Peyer's patch (tissue), 4 donors: Measurements from ENCODE around the gene AHRR.

Source experiments
- POLR2A ChIP-seq, 2 donors: fragments of 450-650 bp; IDR thresholded peaks; one replicate each; pipeline ENCODE4 v1.5.1; 2017; ENCODE audit warnings: antibody characterized with exemption in 2 of 2, mild to moderate bottlenecking in 2 of 2, moderate library complexity in 2 of 2
- TF ChIP-seq, protein P1 (sequence below), 6 experiments: fragments of 450-650 bp in 4 of 6; fragments of 200-600 bp in 2 of 6; sonication (generic) in 1 of 6; IDR thresholded peaks; one replicate each; pipeline ENCODE4 v1.5.1; 2017 to 2019; ENCODE audit warnings: antibody characterized with exemption in 6 of 6, mild to moderate bottlenecking in 3 of 6, moderate library complexity in 1 of 6

DNA sequence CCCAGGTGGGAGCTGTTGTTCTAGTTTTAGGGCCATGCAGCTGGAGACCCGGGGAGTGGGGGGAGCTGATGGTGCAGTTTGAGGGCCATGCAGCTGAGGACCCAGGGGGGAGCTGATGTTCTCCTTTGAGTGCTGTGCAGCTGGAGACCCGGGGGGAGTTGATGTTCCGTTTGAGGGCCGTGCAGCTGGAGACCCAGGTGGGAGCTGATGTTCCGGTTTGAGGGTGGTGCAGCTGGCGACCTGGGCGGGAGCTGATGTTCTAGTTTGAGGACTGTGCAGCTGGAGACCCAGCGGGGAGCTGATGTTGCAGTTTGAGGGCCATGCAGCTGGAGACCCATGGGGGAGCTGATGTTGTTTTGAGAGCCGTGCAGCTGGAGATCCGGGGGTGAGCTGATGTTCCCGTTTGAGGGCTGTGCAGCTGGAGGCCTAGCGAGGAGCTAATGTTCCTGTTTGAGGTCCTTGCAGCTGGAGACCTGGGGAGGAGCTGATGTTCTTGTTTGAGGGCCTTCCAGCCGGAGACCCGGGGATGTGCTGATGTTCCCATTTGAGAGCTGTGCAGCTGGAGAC, 35.4 kb upstream of the AHRR start:
- TF ChIP-seq, protein P1, sequence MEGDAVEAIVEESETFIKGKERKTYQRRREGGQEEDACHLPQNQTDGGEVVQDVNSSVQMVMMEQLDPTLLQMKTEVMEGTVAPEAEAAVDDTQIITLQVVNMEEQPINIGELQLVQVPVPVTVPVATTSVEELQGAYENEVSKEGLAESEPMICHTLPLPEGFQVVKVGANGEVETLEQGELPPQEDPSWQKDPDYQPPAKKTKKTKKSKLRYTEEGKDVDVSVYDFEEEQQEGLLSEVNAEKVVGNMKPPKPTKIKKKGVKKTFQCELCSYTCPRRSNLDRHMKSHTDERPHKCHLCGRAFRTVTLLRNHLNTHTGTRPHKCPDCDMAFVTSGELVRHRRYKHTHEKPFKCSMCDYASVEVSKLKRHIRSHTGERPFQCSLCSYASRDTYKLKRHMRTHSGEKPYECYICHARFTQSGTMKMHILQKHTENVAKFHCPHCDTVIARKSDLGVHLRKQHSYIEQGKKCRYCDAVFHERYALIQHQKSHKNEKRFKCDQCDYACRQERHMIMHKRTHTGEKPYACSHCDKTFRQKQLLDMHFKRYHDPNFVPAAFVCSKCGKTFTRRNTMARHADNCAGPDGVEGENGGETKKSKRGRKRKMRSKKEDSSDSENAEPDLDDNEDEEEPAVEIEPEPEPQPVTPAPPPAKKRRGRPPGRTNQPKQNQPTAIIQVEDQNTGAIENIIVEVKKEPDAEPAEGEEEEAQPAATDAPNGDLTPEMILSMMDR (IDR thresholded peaks at IDR 0.05): no peak
- no peak for TF ChIP-seq POLR2A (IDR thresholded peaks at IDR 0.05)
